SK-N-MC (cell line): ENCODE measurements around the gene MEIS2.
A peak's percentile ranks its signal among the peaks of the same experiment; 100 is the strongest.

ENCODE experiments used
- DNase-seq: peaks from one replicate; pipeline ENCODE4 v3.0.0-alpha.2; 2011; ENCODE audit warnings: low read depth, low spot score
- H3K27ac ChIP-seq: fragments of 200-600 bp; sonication (generic); 2 replicates; pipeline ENCODE4 v1.5.1; 2016; ENCODE audit warnings: mixed run types
- H3K36me3 ChIP-seq: fragments of 200-600 bp; sonication (generic); 2 replicates; pipeline ENCODE4 v1.6.1; 2017; ENCODE audit warnings: antibody characterized with exemption, low read length, mixed read lengths; ENCODE audit not compliant: insufficient read depth
- H3K4me3 ChIP-seq: fragments of 200-600 bp; sonication (generic); 2 replicates; pipeline ENCODE4 v1.5.1; 2016
- H3K9ac ChIP-seq: fragments of 200-600 bp; sonication (generic); 2 replicates; pipeline ENCODE4 v1.8.0; 2017; ENCODE audit warnings: mixed run types, mixed read lengths; ENCODE audit not compliant: insufficient read length
- H3K9me3 ChIP-seq: fragments of 200-600 bp; sonication (generic); 2 replicates; pipeline ENCODE4 v1.6.1; 2017; ENCODE audit warnings: low read depth, mild to moderate bottlenecking, antibody characterized with exemption, low read length, moderate library complexity, mixed read lengths
- EZH2 ChIP-seq: fragments of 200-600 bp; sonication (generic); IDR thresholded peaks from one replicate; pipeline ENCODE4 v1.6.1; 2017; ENCODE audit warnings: antibody characterized with exemption
- FOXP2 ChIP-seq: optimal IDR thresholded peaks from 2 replicates; pipeline ENCODE3; 2011; ENCODE audit warnings: mild to moderate bottlenecking, moderate library complexity; ENCODE audit not compliant: insufficient read depth; ENCODE audit errors: extremely low read length, control extremely low read depth
- POLR2AphosphoS5 ChIP-seq: IDR thresholded peaks from 2 replicates; pipeline ENCODE4 v1.6.1; 2012; ENCODE audit warnings: mild to moderate bottlenecking, low read depth, low read length, borderline replicate concordance

Gene MEIS2

DNA sequence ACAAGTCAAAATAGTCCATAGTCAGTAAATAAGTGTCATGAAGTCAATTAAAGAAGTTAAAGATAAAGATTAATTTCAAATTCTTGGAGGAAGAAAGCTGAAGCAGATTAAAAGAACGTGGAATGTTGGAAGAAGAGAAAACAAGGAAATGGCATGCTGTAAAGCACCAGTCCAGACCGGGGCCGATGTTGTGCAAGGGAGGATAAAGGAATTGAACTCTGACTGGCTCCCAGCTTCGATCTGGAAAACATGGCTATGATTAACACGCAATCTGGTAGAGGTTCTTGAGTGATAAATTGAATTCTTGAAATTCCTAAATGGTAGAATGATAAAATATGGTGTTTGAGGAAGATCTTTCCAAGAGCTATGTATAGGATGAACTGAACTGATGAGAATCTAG is 194.4 kb downstream of the MEIS2 start:
- Histone ChIP-seq H3K9me3 (no peaks in the 10 kb centered on the region), H3K9ac (no peak overlapping the region), H3K4me3 (no peak overlapping the region), H3K27ac (no peak overlapping the region), H3K36me3 (no peaks in the 10 kb centered on the region)
- no peak for TF ChIP-seq FOXP2
- TF ChIP-seq POLR2AphosphoS5 = no peak
- no peak for DNase-seq

DNA sequence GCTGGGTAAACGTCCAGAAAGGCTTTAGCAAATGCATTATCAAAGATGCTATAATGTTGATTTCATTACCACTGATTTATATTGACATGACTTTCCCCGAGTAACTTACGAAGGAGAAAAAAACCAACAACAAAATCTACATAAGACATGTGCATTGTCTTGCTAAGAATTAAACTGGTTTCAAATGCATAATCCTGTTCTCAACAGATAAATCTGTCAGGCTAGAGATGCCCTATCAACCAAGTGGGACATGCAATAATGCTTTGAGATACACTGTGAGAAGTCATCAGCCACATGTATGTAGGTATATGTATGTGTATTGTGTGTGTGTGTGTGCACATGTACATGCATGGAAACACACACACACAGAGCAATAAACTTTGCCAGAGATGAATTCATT is 195.6 kb downstream of the MEIS2 start:
- Histone ChIP-seq H3K9me3 (no peaks in the 10 kb centered on the region), H3K36me3 (no peaks in the 10 kb centered on the region), H3K9ac (no peak overlapping the region), H3K4me3 (no peak overlapping the region), H3K27ac (no peak overlapping the region)
- no peak for TF ChIP-seq POLR2AphosphoS5
- TF ChIP-seq FOXP2 = no peak
- TF ChIP-seq EZH2 = no peak
- no peak for DNase-seq

DNA sequence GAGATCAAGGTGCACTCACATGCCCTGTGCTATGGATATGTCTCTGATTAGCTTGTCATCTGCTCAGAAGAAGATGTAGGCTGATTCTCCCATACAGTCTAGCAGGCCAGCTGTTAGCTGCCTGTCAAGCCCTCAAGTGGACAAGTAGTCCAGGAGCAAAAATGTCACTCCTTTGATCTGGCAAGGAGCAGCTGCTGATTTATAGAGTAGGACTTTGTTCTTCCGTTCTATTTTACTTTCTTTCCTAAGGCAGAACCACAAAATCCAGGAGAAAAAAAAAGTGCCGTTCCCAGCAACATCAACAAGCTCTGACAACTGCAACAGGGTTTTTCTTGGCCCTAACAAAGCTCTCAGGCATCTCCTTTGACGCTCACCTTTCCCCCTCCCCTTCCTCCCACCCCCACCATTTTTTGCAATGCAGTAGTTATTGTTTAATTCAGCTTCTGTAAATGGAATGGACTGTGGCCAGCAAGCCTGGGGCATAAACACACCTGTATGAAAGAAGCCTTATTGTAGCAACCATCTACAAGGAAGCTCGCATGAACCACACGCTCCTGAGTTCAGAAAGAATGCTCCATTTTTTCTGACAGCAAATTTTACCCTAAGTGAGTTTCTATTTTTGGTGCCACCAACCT is 196.3 kb downstream of the MEIS2 start:
- H3K9me3 ChIP-seq = no peaks in the 10 kb centered on the region
- H3K27ac ChIP-seq = no peak overlapping the region

DNA sequence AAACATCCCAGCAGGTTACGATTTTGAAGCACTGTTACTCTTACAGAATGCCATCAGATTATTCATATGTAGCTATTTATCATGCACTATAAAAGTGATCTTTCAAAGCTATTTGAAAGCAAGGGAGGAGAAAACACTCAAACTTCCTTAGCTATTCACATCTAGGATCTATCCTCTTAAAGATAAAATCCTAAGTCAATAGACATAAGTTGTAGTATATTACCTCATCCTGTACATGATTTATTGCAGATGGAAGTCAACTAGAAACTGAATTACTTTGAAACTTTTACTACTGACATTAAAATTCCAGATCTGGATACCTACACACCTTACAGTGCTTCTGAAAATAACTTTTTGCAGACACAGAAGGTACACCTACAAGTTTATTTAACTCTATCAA is 197.2 kb downstream of the MEIS2 start:
- TF ChIP-seq POLR2AphosphoS5 (no peak), EZH2 (no peak), FOXP2 (no peak)
- no peaks in the 10 kb centered on the region for H3K36me3 ChIP-seq
- no peak for DNase-seq
- H3K27ac ChIP-seq = no peak overlapping the region
- H3K9ac ChIP-seq = no peak overlapping the region
- no peaks in the 10 kb centered on the region for H3K9me3 ChIP-seq
- no peak overlapping the region for H3K4me3 ChIP-seq

More for the DNA sequence above, 196.3 kb downstream of the MEIS2 start:
- Histone ChIP-seq H3K4me3 (no peak overlapping the region), H3K9ac (no peak overlapping the region), H3K36me3 (no peaks in the 10 kb centered on the region)
- TF ChIP-seq POLR2AphosphoS5 = no peak
- TF ChIP-seq EZH2 = no peak
- DNase-seq = no peak

DNA sequence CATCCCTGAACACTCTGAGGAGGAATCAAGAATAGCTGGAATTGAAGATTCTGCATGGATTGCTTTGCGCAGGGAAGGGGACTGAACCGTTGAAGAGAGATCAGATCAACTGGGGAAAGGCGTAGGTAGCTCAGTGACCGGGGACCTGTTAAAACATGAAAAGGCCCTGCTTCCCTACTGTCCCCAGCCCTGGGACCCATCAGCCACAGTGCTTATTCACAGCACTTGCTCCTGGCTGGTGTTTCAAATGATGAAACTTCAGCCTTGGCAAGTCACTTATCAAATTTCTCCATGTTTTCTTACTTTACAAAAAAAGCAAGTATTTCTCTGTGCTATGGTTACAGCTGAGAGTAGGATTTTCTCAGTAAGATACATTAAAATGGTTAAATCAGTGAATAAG is 199.3 kb downstream of the MEIS2 start:
- H3K27ac ChIP-seq = no peak overlapping the region
- no peak overlapping the region for H3K4me3 ChIP-seq
- no peaks in the 10 kb centered on the region for H3K36me3 ChIP-seq
- no peak for TF ChIP-seq EZH2
- no peak for TF ChIP-seq POLR2AphosphoS5
- TF ChIP-seq FOXP2 = no peak
- no peak for DNase-seq
- no peak overlapping the region for H3K9ac ChIP-seq
- no peaks in the 10 kb centered on the region for H3K9me3 ChIP-seq

DNA sequence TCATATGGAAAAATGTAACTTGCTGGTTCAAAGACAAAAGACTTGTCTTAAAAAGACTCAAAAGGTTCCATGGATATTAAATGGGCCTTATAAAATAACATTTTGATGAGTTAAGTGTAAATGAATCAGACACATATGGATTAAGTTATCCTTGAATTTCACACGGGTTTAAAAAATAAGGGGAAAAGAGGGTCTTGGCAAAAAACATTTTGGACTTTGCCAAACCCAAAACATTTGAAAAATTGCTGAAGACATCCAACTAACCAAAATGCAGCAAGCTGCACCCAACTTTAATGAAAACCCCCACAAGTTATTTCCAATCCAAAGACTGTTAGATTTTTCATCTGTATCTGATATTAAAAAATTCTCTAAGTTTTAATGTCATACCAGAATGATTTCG is 200.7 kb downstream of the MEIS2 start:
- H3K9me3 ChIP-seq = no peaks in the 10 kb centered on the region
- peak overlapping the region; percentile 40; the same call in 1 of the 2 replicates for H3K27ac ChIP-seq
- no peak overlapping the region for H3K9ac ChIP-seq
- TF ChIP-seq POLR2AphosphoS5 (no peak), FOXP2 (no peak), EZH2 (no peak)
- no peak for DNase-seq
- H3K36me3 ChIP-seq = no peaks in the 10 kb centered on the region
- H3K4me3 ChIP-seq = no peak overlapping the region

DNA sequence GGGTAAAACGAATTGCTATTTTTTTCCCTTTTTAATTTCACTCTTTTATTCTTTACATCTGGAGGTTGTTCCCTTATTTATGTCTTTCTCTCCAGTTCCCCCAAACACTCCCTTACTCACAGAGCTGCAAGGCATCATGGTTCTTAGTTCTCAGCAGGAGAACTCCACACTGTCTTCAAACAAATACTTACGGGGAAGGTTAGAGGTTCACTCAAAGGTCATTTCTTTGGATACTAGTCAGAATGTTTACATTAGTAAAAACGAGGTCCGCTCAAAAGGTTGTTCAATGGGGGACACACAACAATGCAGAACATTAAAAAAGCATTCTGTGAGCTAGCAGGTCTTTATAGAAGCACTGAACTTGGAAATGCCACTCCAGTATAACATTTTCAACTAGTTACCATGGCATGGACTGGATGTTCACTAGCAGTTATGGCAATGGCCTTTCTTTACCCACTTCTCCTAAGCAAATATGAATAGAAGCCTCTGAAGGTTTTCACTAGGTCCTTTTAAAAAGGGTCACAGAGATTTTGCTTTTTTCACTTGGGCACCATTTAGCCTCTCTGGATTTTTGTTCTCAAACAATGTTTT is 201.7 kb downstream of the MEIS2 start:
- DNase-seq = no peak
- Histone ChIP-seq H3K36me3 (no peaks in the 10 kb centered on the region), H3K4me3 (no peak overlapping the region), H3K27ac (no peak overlapping the region), H3K9me3 (no peaks in the 10 kb centered on the region), H3K9ac (no peak overlapping the region)
- TF ChIP-seq EZH2 = no peak
- TF ChIP-seq POLR2AphosphoS5 = no peak

DNA sequence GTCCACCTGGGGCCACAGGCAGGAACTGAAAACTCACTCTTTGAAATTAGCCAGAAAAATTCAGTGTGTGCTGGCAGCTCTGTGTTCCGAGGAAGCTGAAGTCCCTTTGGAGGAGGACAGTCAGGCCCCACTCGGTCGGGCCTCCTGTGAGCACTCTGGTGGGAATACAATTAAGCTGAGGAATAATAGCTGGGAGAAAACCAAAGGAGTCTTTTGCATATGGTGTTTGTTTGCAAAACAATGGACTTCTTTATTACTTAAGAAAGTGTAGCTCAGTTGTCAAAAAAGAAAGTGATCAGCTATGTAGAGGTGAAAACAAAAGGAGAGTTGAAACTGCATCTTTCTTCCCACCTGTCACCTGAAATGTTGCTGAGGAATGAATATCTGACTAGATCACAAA is 202.5 kb downstream of the MEIS2 start:
- Histone ChIP-seq H3K27ac (no peak overlapping the region), H3K9ac (no peak overlapping the region), H3K36me3 (no peaks in the 10 kb centered on the region), H3K9me3 (no peaks in the 10 kb centered on the region), H3K4me3 (no peak overlapping the region)
- TF ChIP-seq FOXP2 (no peak), EZH2 (no peak), POLR2AphosphoS5 (no peak)
- no peak for DNase-seq

DNA sequence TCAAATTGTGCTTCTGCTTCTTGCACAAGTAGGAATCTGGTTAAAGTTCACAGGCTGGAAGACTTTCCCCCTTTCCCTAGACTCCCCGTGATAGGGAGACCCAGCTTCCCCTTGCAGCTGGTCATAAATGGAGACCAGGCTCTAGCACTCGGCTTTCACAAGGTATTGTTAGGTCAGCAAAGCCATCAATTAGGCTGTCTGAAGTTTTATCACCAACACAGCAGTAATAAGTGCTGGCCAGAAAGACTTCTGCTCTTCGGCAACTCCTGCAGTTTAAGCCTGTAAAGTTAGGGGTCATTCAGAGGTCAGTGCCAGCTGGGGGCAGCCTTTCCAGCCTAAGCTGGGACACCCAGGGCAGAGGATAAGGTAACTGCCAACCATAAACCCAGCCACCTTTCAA is 203.4 kb downstream of the MEIS2 start:
- TF ChIP-seq FOXP2 (no peak), EZH2 (no peak), POLR2AphosphoS5 (no peak)
- Histone ChIP-seq H3K9me3 (no peaks in the 10 kb centered on the region), H3K36me3 (peaks cover 4% of the 10 kb centered on the region), H3K4me3 (no peak overlapping the region), H3K9ac (no peak overlapping the region), H3K27ac (no peak overlapping the region)
- no peak for DNase-seq
